Ovary (tissue), 9 donors: ENCODE measurements around the gene LGI2. TPM values are rescaled to one million over a fixed set of nuclear protein-coding genes. Genes with fewer than 3 reads are reported as not detected.

Experiments
- DNase-seq, 5 donors: peaks; one replicate each; pipeline ENCODE4 v3.0.0-alpha.2; 2019 to 2020
- H3K27ac ChIP-seq, 2 donors: fragments of 200-600 bp; one replicate each; pipeline versions ENCODE4 v1.5.1 to v1.8.0; 2019 to 2022
- H3K27me3 ChIP-seq: fragments of 200-600 bp; one replicate; pipeline ENCODE4 v1.8.0; 2022
- H3K36me3 ChIP-seq: fragments of 200-600 bp; sonication (generic); one replicate; pipeline ENCODE4 v1.5.1; 2019
- H3K4me1 ChIP-seq: one replicate; pipeline ENCODE4 v1.8.1; 2013; ENCODE audit warnings: mild to moderate bottlenecking, moderate library complexity; ENCODE audit not compliant: insufficient read depth
- H3K4me3 ChIP-seq: fragments of 200-600 bp; sonication (generic); one replicate; pipeline ENCODE4 v1.5.1; 2017
- H3K9me3 ChIP-seq, 2 donors: fragments of 200-600 bp in 1 of 2; sonication (generic) in 1 of 2; one replicate each; pipeline versions ENCODE4 v1.5.1 to v1.8.1; 2013 to 2019; ENCODE audit warnings: mild to moderate bottlenecking in 1 of 2, moderate library complexity in 1 of 2
- CTCF ChIP-seq, 3 donors: fragments of 450-650 bp in 2 of 3; fragments of 200-600 bp in 1 of 3; IDR thresholded peaks; one replicate each; pipeline versions ENCODE4 v1.5.1 to v1.8.0; 2016 to 2022; ENCODE audit warnings: antibody characterized with exemption in 3 of 3, mild to moderate bottlenecking in 1 of 3
- EP300 ChIP-seq: sonication (generic); formaldehyde crosslinking; IDR thresholded peaks from one replicate; pipeline ENCODE4 v1.6.1; 2017; ENCODE audit warnings: antibody characterized with exemption
- POLR2A ChIP-seq: fragments of 450-650 bp; IDR thresholded peaks from one replicate; pipeline ENCODE4 v1.6.1; 2017; ENCODE audit warnings: antibody characterized with exemption, mild to moderate bottlenecking, moderate library complexity
- WGBS, 3 donors: extraction: QIAGEN DNeasy Blood & Tissue Kit in 1 of 3; methylation state at CpG; one replicate each; pipeline versions ENCODE4 v1.1.5 to v1.1.7; 2013 to 2017; 5-methylcytosine and 5-hydroxymethylcytosine counted together
- intact Hi-C, 4 donors: fragments of 100-400 bp; cut with DNase I; formaldehyde crosslinking; loops; one replicate each; pipeline versions ENCODE4 v1.11.0 to v1.15.1; 2022 to 2023
- polyA plus RNA-seq, 2 donors: library from polyadenylated mRNA; stranded (reverse); fragments of 200-250 nt in 1 of 2; fragments of 350-450 nt in 1 of 2; fragmentation: Illumina TruSeq in 1 of 2; extraction: RNeasy Lipid Tissue Mini Kit (QIAGEN cat#74804) in 1 of 2; gene quantifications; one replicate each; pipeline ENCODE4 v1.2.3, GENCODE V29; 2013 to 2014
- total RNA-seq, 7 donors: library from RNA; depleted of rRNA in 2 of 7; stranded (reverse); fragments of >200 nt in 2 of 7; fragmentation: NEBNext Ultra II Directional in 3 of 7; extraction: Animal tissue kit (Norgen Biotek cat#: 25700) in 3 of 7; gene quantifications; one replicate each; pipeline versions ENCODE4 v1.1.0 to v1.2.4, GENCODE V29; 2016 to 2023
- donor health status: DM: no; HTN: no; CAD: no; lungs with moderate emphysema.
- donor health status: DM: no; HTN: no; CAD: no.
- donor health status: Bipolar disorder and iron deficiency.
- donor health status: DM: yes; HTN: yes; CAD: no.
- donor health status: DM: no; HTN: no; CAD: no.
- donor health status: DM: yes; HTN: yes; CAD: no.

Gene LGI2
- total and polyA plus RNA-seq, 9 donors, result 0.36 to 19.8 (median 1.9) TPM

GRCh38 chr4:24973747-24974601, 56.8 kb downstream of the LGI2 start:
- Histone ChIP-seq H3K27me3 (no peaks in the 10 kb centered on the region), H3K4me3 (no peak overlapping the region), H3K27ac (no peak overlapping the region), H3K9me3 (no peaks in the 10 kb centered on the region), H3K36me3 (no peaks in the 10 kb centered on the region), H3K4me1 (no peaks in the 10 kb centered on the region)
- no peak for DNase-seq
- no peak for TF ChIP-seq CTCF (IDR thresholded peaks at IDR 0.05)
- no peak for TF ChIP-seq EP300
- 82 to 84% (median 83%) methylated on average over 24 of the region's 24 CpGs for WGBS, 3 donors
- intact Hi-C loops, result loop anchor here in 1 of 4 donors (10.0 kb wide), 1 partner anchor 289 kb away; no protein-coding TSS in a partner anchor

- Histone ChIP-seq H3K27ac (no peak overlapping the region), H3K4me1 (no peaks in the 10 kb centered on the region), H3K36me3 (no peaks in the 10 kb centered on the region), H3K4me3 (no peak overlapping the region), H3K9me3 (no peaks in the 10 kb centered on the region), H3K27me3 (no peaks in the 10 kb centered on the region)
- WGBS, 3 donors, result 44 to 50% (median 48%) methylated on average over 3 of the region's 3 CpGs
- no peak for DNase-seq
- TF ChIP-seq CTCF (IDR thresholded peaks at IDR 0.05) (no peak), EP300 (no peak), POLR2A (no peak)
- intact Hi-C loops, result loop anchor here in 1 of 4 donors (10.0 kb wide), 1 partner anchor 289 kb away; no protein-coding TSS in a partner anchor
Observed at GRCh38 chr4:24973404-24973746, 57.4 kb downstream of the LGI2 start.

GRCh38 chr4:24971192-24971591, 59.6 kb downstream of the LGI2 start:
- H3K27me3 ChIP-seq, result no peaks in the 10 kb centered on the region
- intact Hi-C loops, result loop anchor here in 1 of 4 donors (10.0 kb wide), 1 partner anchor 286 kb away; no protein-coding TSS in a partner anchor
- H3K4me3 ChIP-seq, result no peak overlapping the region
- H3K9me3 ChIP-seq, result no peaks in the 10 kb centered on the region
- TF ChIP-seq POLR2A, result no peak
- no peak for TF ChIP-seq EP300
- TF ChIP-seq CTCF (IDR thresholded peaks at IDR 0.05), result no peak
- no peak for DNase-seq
- no peak overlapping the region for H3K27ac ChIP-seq
- no peaks in the 10 kb centered on the region for H3K36me3 ChIP-seq
- H3K4me1 ChIP-seq, result no peaks in the 10 kb centered on the region
- WGBS, 3 donors, result 70 to 76% (median 71%) methylated on average over 7 of the region's 7 CpGs

- H3K27ac ChIP-seq, result no peak overlapping the region
- TF ChIP-seq EP300 (no peak), CTCF (IDR thresholded peaks at IDR 0.05) (no peak), POLR2A (no peak)
- WGBS, 3 donors, result 82 to 88% (median 85%) methylated on average over 2 of the region's 2 CpGs
- DNase-seq, result no peak
- intact Hi-C loops, result loop anchor here in 1 of 4 donors (10.0 kb wide), 1 partner anchor 286 kb away; no protein-coding TSS in a partner anchor
- H3K9me3 ChIP-seq, result no peaks in the 10 kb centered on the region
- H3K4me1 ChIP-seq, result no peaks in the 10 kb centered on the region
- H3K27me3 ChIP-seq, result no peaks in the 10 kb centered on the region
- no peaks in the 10 kb centered on the region for H3K36me3 ChIP-seq
- H3K4me3 ChIP-seq, result no peak overlapping the region
Observed at GRCh38 chr4:24970635-24971034, 60.1 kb downstream of the LGI2 start.
